K562 (cell line): ENCODE data around the gene CCNJL. TPM values are rescaled to one million over a fixed set of nuclear protein-coding genes. Genes with fewer than 3 reads are reported as not detected.

Experiments
- ATAC-seq: fragments of 200-7000 bp; cut with Tn5 transposase; 3 replicates; pipeline ENCODE4 v1.9.1; 2020; ENCODE audit warnings: moderate library complexity
- BruUV-seq: library from RNA; stranded (reverse); fragments of 400-500 nt; replicated peaks from 2 replicates; lab custom pipeline; 2021; lab: Mats Ljungman, UMichigan
- CTCF ChIA-PET: fragments of 300-600 bp; formaldehyde crosslinking; extraction: SDS; loops from one replicate; lab custom pipeline; 2021; ENCODE audit warnings: low intra/inter-chr PET ratio; lab: Yijun Ruan, JAX
- POLR2A ChIA-PET: fragments of 300-600, 350-650 bp; sonication (Branson Sonifier 250); formaldehyde crosslinking; extraction: SDS; loops from one replicate; lab custom pipeline; 2021; ENCODE audit warnings: antibody characterized with exemption, inconsistent platforms; lab: Yijun Ruan, JAX
- DNase-seq, 4 experiments: peaks; one replicate each; pipeline versions ENCODE4 v3.0.0 to v3.0.0-alpha.2; 2011 to 2018; ENCODE audit warnings: low spot score in 3 of 4, mixed read lengths in 3 of 4; ENCODE audit errors: extremely low read depth in 1 of 4
- FAIRE-seq: peaks from 2 replicates; lab custom pipeline; 2011; peaks lifted over from hg19 to GRCh38; lab: Jason Lieb, UNC
- H2AFZ ChIP-seq: 2 replicates; pipeline ENCODE4 v1.6.0; 2011; ENCODE audit warnings: low read depth, low read length, control low read depth, inconsistent platforms
- H3K27ac ChIP-seq: fragments of 200-600 bp; 3 replicates; pipeline ENCODE4 v1.8.0; 2011; ENCODE audit warnings: low read depth, mild to moderate bottlenecking, control low read depth, inconsistent platforms, low read length, moderate library complexity, mixed read lengths; ENCODE audit errors: extremely low read depth
- H3K27me3 ChIP-seq, 2 experiments: fragments of 300-600 bp in 1 of 2; 2 replicates in 1 of 2; 3 replicates in 1 of 2; pipeline versions ENCODE4 v1.6.0 to v1.8.0; 2011; ENCODE audit warnings: inconsistent platforms in 2 of 2, low read length in 2 of 2, mild to moderate bottlenecking in 1 of 2, mixed read lengths in 1 of 2, moderate library complexity in 1 of 2; ENCODE audit not compliant: control insufficient read depth in 2 of 2, insufficient read depth in 2 of 2
- H3K36me3 ChIP-seq: fragments of 300-600 bp; 3 replicates; pipeline ENCODE4 v1.8.0; 2011; ENCODE audit warnings: mild to moderate bottlenecking, low read length, inconsistent platforms; ENCODE audit not compliant: control insufficient read depth, insufficient read depth
- H3K4me1 ChIP-seq, 2 experiments: fragments of 200-600 bp in 1 of 2; replicated peaks in 1 of 2; 2 replicates in 1 of 2; 3 replicates in 1 of 2; pipeline versions ENCODE4 v1.5.1 to v1.8.0; 2011; ENCODE audit warnings: inconsistent platforms in 2 of 2, low read length in 2 of 2, mild to moderate bottlenecking in 1 of 2, mixed read lengths in 1 of 2, moderate library complexity in 1 of 2; ENCODE audit not compliant: control insufficient read depth in 2 of 2, insufficient read depth in 2 of 2
- H3K4me2 ChIP-seq: 2 replicates; pipeline ENCODE4 v1.6.1; 2011; ENCODE audit warnings: low read length, control low read depth, inconsistent platforms, mixed read lengths; ENCODE audit not compliant: insufficient read depth
- H3K4me3 ChIP-seq: fragments of 200-600 bp; sonication (generic), shearing (Covaris generic); 2 replicates; pipeline ENCODE4 v1.5.1; 2016; ENCODE audit warnings: control low read depth, inconsistent platforms
- H3K79me2 ChIP-seq: fragments of 200-600 bp; 3 replicates; pipeline ENCODE4 v1.8.0; 2011; ENCODE audit warnings: low read length, inconsistent platforms; ENCODE audit not compliant: control insufficient read depth, insufficient read depth
- H3K9ac ChIP-seq, 2 experiments: 2 replicates each; pipeline versions ENCODE4 v1.6.0 to v1.6.1; 2011; ENCODE audit warnings: low read depth in 2 of 2, low read length in 2 of 2, control low read depth in 1 of 2, inconsistent platforms in 1 of 2, mild to moderate bottlenecking in 1 of 2, mixed read lengths in 1 of 2; ENCODE audit not compliant: insufficient read depth in 1 of 2
- H3K9me1 ChIP-seq: one replicate; pipeline ENCODE4 v1.6.0; 2011; ENCODE audit warnings: inconsistent platforms, mild to moderate bottlenecking, low read length, moderate library complexity; ENCODE audit not compliant: control insufficient read depth, insufficient read depth
- H3K9me3 ChIP-seq: replicated peaks from 2 replicates; pipeline ENCODE4 v1.5.1; 2011; ENCODE audit warnings: low read depth, low read length, inconsistent platforms; ENCODE audit not compliant: control insufficient read depth, insufficient read depth
- H4K20me1 ChIP-seq: replicated peaks from 2 replicates; pipeline ENCODE4 v1.6.1; 2011; ENCODE audit warnings: low read length, inconsistent platforms, mixed read lengths; ENCODE audit not compliant: control insufficient read depth, insufficient read depth
- ATF4 ChIP-seq: fragments of 450-650 bp; formaldehyde crosslinking; IDR thresholded peaks from 2 replicates; pipeline ENCODE4 v1.4.0; 2022; ENCODE audit warnings: mild to moderate bottlenecking, moderate library complexity
- DEAF1 ChIP-seq: fragments of 450-650 bp; formaldehyde crosslinking; IDR thresholded peaks from 2 replicates; pipeline ENCODE4 v1.4.0; 2020; ENCODE audit warnings: mild to moderate bottlenecking, moderate library complexity
- HNRNPL ChIP-seq: fragments of 200-400 bp; formaldehyde crosslinking; IDR thresholded peaks from 2 replicates; pipeline ENCODE4 v1.6.1; 2017; ENCODE audit warnings: low read depth, mild to moderate bottlenecking, low read length
- IRF1 ChIP-seq: sonication (generic); formaldehyde crosslinking; IDR thresholded peaks from 2 replicates; pipeline ENCODE4 v1.8.0; 2022; ENCODE audit warnings: missing genetic modification reagents, mild to moderate bottlenecking, borderline replicate concordance
- MYNN ChIP-seq, 2 experiments: sonication (generic); formaldehyde crosslinking in 1 of 2; IDR thresholded peaks; 2 replicates each; pipeline versions ENCODE4 v1.5.0 to v1.6.1; 2016 to 2020; ENCODE audit warnings: antibody characterized with exemption in 1 of 2, missing genetic modification reagents in 1 of 2
- NUFIP1 ChIP-seq: fragments of 450-650 bp; IDR thresholded peaks from 2 replicates; pipeline ENCODE4 v1.6.1; 2018; ENCODE audit not compliant: partially characterized antibody
- PURB ChIP-seq: sonication (generic); formaldehyde crosslinking; IDR thresholded peaks from 2 replicates; pipeline ENCODE4 v1.9.0; 2021; ENCODE audit warnings: low read depth, mild to moderate bottlenecking, missing genetic modification reagents
- SRSF1 ChIP-seq: fragments of 200-400 bp; formaldehyde crosslinking; IDR thresholded peaks from 2 replicates; pipeline ENCODE4 v1.6.1; 2017; ENCODE audit warnings: mild to moderate bottlenecking, low read depth, low read length, moderate library complexity
- ZNF398 ChIP-seq: fragments of 250-450 bp; sonication (Bioruptor Pico); IDR thresholded peaks from 2 replicates; pipeline ENCODE4 v1.8.0; 2021; ENCODE audit warnings: moderate library complexity, mild to moderate bottlenecking, inconsistent platforms
- WGBS: fragments of 100-300 bp; shearing (Covaris generic); methylation state at CpG from one replicate; pipeline ENCODE4 v1.1.6; 2016; ENCODE audit warnings: low coverage, mixed read lengths; ENCODE audit not compliant: insufficient coverage; ENCODE audit errors: missing lambda C conversion rate; 5-methylcytosine and 5-hydroxymethylcytosine counted together
- in situ Hi-C: fragments of 300-500 bp; cut with MboI; formaldehyde crosslinking; loops from 4 replicates; pipeline ENCODE4 v1.15.0; 2018; ENCODE audit warnings: inconsistent platforms, mixed read lengths
- intact Hi-C: fragments of 100-400 bp; cut with micrococcal nuclease; formaldehyde crosslinking; loops from 2 replicates; pipeline ENCODE4 v1.14.2; 2022
- polyA plus RNA-seq, 8 experiments: library from polyadenylated mRNA; depleted of rRNA in 4 of 8; stranded (reverse) in 5 of 8; unstranded in 3 of 8; fragments of >200 nt; fragmentation: Nextera tagmentation in 2 of 8; fragmentation: Illumina TruSeq in 1 of 8; extraction: Ambion mirVana in 2 of 8; extraction: Trizol in 1 of 8; gene quantifications; 2 replicates each; pipeline versions ENCODE4 v1.2.1 to v1.2.3, GENCODE V29; 2011 to 2014; ENCODE audit warnings: inconsistent platforms in 1 of 8, missing spikeins in 1 of 8
- total RNA-seq, 7 experiments: library from RNA; depleted of rRNA in 6 of 7; stranded (reverse); fragments of >200 nt in 6 of 7; fragmentation: Illumina TruSeq in 2 of 7; extraction: Trizol in 2 of 7; gene quantifications; 2 replicates each; pipeline versions ENCODE4 v1.2.1 to v1.2.3, GENCODE V29; 2011 to 2021; ENCODE audit warnings: low replicate concordance in 1 of 7

The CCNJL gene
- total and polyA plus RNA-seq, 9 of the 15 experiments (the other 6 are each of a cell fraction or from before 2014, with no cell fraction given) = 0.04 TPM; not detected in 8

GRCh38 chr5:160268121-160268520 lies 44.2 kb downstream of the CCNJL start:
- CTCF ChIA-PET = no interaction called here

More at GRCh38 chr5:160268121-160268520, 44.2 kb downstream of the CCNJL start:
- Histone ChIP-seq H3K4me3 (no peak overlapping the region), H3K36me3 (no peaks in the 10 kb centered on the region), H3K79me2 (no peaks in the 10 kb centered on the region), H4K20me1 (no peaks in the 10 kb centered on the region), H3K27me3 (no peaks in the 10 kb centered on the region), H3K4me2 (no peak overlapping the region), H3K4me1 (peaks cover 2 to 4% of the 10 kb centered on the region in 2 experiments), H3K9me1 (no peaks in the 10 kb centered on the region), H3K9ac (no peak overlapping the region), H3K9me3 (no peaks in the 10 kb centered on the region), H3K27ac (no peak overlapping the region), H2AFZ (no peak overlapping the region)
- no peak for ATAC-seq
- no peak for FAIRE-seq
- intact Hi-C loops = no loop called here
- DNase-seq = no peak
- in situ Hi-C loops = no loop called here
- POLR2A ChIA-PET = interaction anchor here (0.6 kb wide), 1 partner anchor 147 kb away, joined by 3 read pairs; no protein-coding TSS in a partner anchor
- WGBS = 28% methylated on average over 5 of the region's 5 CpGs
- no peak for TF ChIP-seq ATF4 (CRISPR knock-in tag)
- TF ChIP-seq ZNF398 (CRISPR knock-in tag) = no peak
- no peak for TF ChIP-seq IRF1 (CRISPR knock-in tag)
- TF ChIP-seq PURB (CRISPR knock-in tag) = no peak
- TF ChIP-seq DEAF1 (CRISPR knock-in tag) = no peak
- no peak for TF ChIP-seq NUFIP1
- no peak for TF ChIP-seq HNRNPL
- TF ChIP-seq MYNN (IDR thresholded peaks at IDR 0.05) = no peak
- no peak for TF ChIP-seq MYNN (CRISPR knock-in tag; IDR thresholded peaks at IDR 0.05)
- no peak for TF ChIP-seq SRSF1
- TF ChIP-seq, all 486 proteins: peak for 0
- BruUV-seq = no TSS peak
